HepG2 (cell line): Measurements from ENCODE around the gene NBPF4.

Experiments used
- SMC3 ChIP-seq: IDR thresholded peaks from 2 replicates; pipeline ENCODE4 v1.6.1; 2011; ENCODE audit warnings: low read length, improper control_type of control experiment
- THAP11 ChIP-seq: IDR thresholded peaks from 2 replicates; pipeline ENCODE4 v1.6.1; 2016; ENCODE audit warnings: missing biosample characterization, missing genetic modification reagents
- ZBTB14 ChIP-seq: sonication (generic); formaldehyde crosslinking; IDR thresholded peaks from 2 replicates; pipeline ENCODE4 v1.4.0; 2020; ENCODE audit warnings: missing genetic modification reagents
- ZEB1 ChIP-seq: IDR thresholded peaks from 2 replicates; pipeline ENCODE4 v1.6.1; 2012; ENCODE audit warnings: mild to moderate bottlenecking, low read depth, inconsistent platforms; ENCODE audit not compliant: insufficient replicate concordance
- ZFX ChIP-seq: sonication (generic); formaldehyde crosslinking; IDR thresholded peaks from 2 replicates; pipeline ENCODE4 v1.4.0; 2020; ENCODE audit warnings: mild to moderate bottlenecking, low read depth, missing genetic modification reagents, moderate library complexity
- ZFY ChIP-seq: sonication (generic); formaldehyde crosslinking; IDR thresholded peaks from 2 replicates; pipeline ENCODE4 v1.4.0; 2020; ENCODE audit warnings: missing genetic modification reagents
- ZNF747 ChIP-seq: sonication (generic); formaldehyde crosslinking; IDR thresholded peaks from 2 replicates; pipeline ENCODE4 v1.8.1; 2023; ENCODE audit warnings: missing genetic modification reagents, mild to moderate bottlenecking, borderline replicate concordance
- ZNF766 ChIP-seq: sonication (generic); formaldehyde crosslinking; IDR thresholded peaks from 2 replicates; pipeline ENCODE4 v1.5.0; 2020; ENCODE audit warnings: missing genetic modification reagents, borderline replicate concordance
- TF ChIP-seq, protein P1 (sequence below): sonication (generic); formaldehyde crosslinking; IDR thresholded peaks from 2 replicates; pipeline ENCODE4 v1.8.1; 2023; ENCODE audit warnings: missing genetic modification reagents, inconsistent platforms, borderline replicate concordance

DNA sequence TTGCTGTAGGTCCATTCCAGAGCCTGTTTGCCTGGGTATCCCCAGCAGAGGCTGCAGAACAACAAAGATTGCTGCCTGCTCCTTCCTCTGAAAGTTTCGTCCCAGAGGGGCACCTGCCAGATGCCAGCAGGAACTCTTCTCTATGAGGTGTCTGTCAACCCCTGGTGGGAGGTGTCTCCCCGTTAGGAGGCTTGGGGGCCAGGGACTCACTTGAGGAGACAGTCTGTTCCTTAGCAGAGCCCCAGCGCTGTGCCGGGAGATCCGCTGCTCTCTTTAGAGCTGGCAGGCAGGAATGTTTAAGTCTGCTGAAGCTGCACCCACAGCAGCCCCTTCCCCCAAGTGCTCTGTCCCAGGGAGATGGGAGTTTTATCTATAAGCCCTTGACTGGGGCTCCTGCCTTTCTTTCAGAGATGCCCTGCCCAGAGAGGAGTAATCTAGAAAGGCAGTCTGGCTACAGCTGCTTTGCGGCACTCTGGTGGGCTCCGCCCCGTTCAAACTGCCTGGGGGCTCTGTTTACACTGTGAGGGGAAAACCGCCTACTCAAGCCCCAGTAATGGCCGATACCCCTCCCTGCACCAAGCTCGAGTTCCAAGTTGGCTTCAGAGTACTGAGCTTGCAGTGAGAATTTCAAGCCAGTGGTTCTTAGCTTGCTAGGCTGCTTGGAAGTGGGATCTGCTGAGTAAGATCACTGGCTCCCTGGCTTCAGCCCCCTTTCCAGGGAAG is 35.0 kb downstream of the NBPF4 start:
- TF ChIP-seq ZNF747 (no peak), ZFX (CRISPR knock-in tag) (no peak), ZNF766 (CRISPR knock-in tag) (no peak), SMC3 (no peak), THAP11 (no peak), ZEB1 (no peak), ZFY (CRISPR knock-in tag) (no peak), ZBTB14 (CRISPR knock-in tag) (no peak)
- TF ChIP-seq, protein P1, sequence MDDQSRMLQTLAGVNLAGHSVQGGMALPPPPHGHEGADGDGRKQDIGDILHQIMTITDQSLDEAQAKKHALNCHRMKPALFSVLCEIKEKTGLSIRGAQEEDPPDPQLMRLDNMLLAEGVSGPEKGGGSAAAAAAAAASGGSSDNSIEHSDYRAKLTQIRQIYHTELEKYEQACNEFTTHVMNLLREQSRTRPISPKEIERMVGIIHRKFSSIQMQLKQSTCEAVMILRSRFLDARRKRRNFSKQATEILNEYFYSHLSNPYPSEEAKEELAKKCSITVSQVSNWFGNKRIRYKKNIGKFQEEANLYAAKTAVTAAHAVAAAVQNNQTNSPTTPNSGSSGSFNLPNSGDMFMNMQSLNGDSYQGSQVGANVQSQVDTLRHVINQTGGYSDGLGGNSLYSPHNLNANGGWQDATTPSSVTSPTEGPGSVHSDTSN (CRISPR knock-in tag), result no peak
